ENCODE measurements around the gene ALDH1B1.
"Not testable (repeated sequence)": the region's sequence is repeated elsewhere in the genome, so short reads cannot be mapped to it uniquely, and the experiment has no call there.

ALDH1B1 gene

GRCh38 chr9:38385896-38386295 is 6.6 kb upstream of the ALDH1B1 start:
- DNase-seq (ENCODE audit: low read depth in 1 of 2, low spot score in 1 of 2) = no peak

GRCh38 chr9:38386319-38386895 is 6.1 kb upstream of the ALDH1B1 start:
- no peak for DNase-seq (ENCODE audit: low read depth in 1 of 2, low spot score in 1 of 2)

GRCh38 chr9:38387066-38387465 is 5.4 kb upstream of the ALDH1B1 start:
- no peak for DNase-seq (ENCODE audit: low read depth in 1 of 2, low spot score in 1 of 2)

GRCh38 chr9:38387751-38388150 is 4.8 kb upstream of the ALDH1B1 start:
- DNase-seq (ENCODE audit: low read depth in 1 of 2, low spot score in 1 of 2) = no peak

- DNase-seq (ENCODE audit: low read depth in 1 of 2, low spot score in 1 of 2) = no peak
Measured at GRCh38 chr9:38388283-38389223, 3.9 kb upstream of the ALDH1B1 start.

- no peak for DNase-seq (ENCODE audit: low read depth in 1 of 2, low spot score in 1 of 2)
Measured at GRCh38 chr9:38389313-38389712, 3.2 kb upstream of the ALDH1B1 start.

GRCh38 chr9:38390442-38390841 is 2.1 kb upstream of the ALDH1B1 start:
- DNase-seq (ENCODE audit: low read depth in 1 of 2, low spot score in 1 of 2) = no peak

- no peak for DNase-seq (ENCODE audit: low read depth in 1 of 2, low spot score in 1 of 2)
Measured at GRCh38 chr9:38390851-38391250, 1.7 kb upstream of the ALDH1B1 start.

GRCh38 chr9:38391278-38392118 is 1.0 kb upstream of the ALDH1B1 start:
- no peak for DNase-seq (ENCODE audit: low read depth in 1 of 2, low spot score in 1 of 2)

GRCh38 chr9:38393128-38393796 is 760 bp downstream of the ALDH1B1 start:
- no peak for DNase-seq (ENCODE audit: low read depth in 1 of 2, low spot score in 1 of 2)

GRCh38 chr9:38394416-38394815 is 1.9 kb downstream of the ALDH1B1 start:
- no peak for DNase-seq (ENCODE audit: low read depth in 1 of 2, low spot score in 1 of 2)

GRCh38 chr9:38395653-38396370 is 3.3 kb downstream of the ALDH1B1 start:
- no peak for DNase-seq (ENCODE audit: low read depth in 1 of 2, low spot score in 1 of 2)

- DNase-seq (ENCODE audit: low read depth in 1 of 2, low spot score in 1 of 2) = no peak
Measured at GRCh38 chr9:38396371-38396671, 3.8 kb downstream of the ALDH1B1 start.

GRCh38 chr9:38399191-38399590 is 6.7 kb downstream of the ALDH1B1 start:
- not testable (repeated sequence) for DNase-seq (ENCODE audit: low read depth in 1 of 2, low spot score in 1 of 2)

GRCh38 chr9:38401994-38402393 is 9.5 kb downstream of the ALDH1B1 start:
- DNase-seq (ENCODE audit: low read depth in 1 of 2, low spot score in 1 of 2) = no peak

- no peak for DNase-seq (ENCODE audit: low read depth in 1 of 2, low spot score in 1 of 2)
Measured at GRCh38 chr9:38404314-38404713, 11.8 kb downstream of the ALDH1B1 start.

GRCh38 chr9:38405785-38406184 is 13.3 kb downstream of the ALDH1B1 start:
- no peak for DNase-seq (ENCODE audit: low read depth in 1 of 2, low spot score in 1 of 2)

- DNase-seq (ENCODE audit: low read depth in 1 of 2, low spot score in 1 of 2) = no peak
Measured at GRCh38 chr9:38406476-38407186, 14.1 kb downstream of the ALDH1B1 start.

GRCh38 chr9:38408719-38409118 is 16.2 kb downstream of the ALDH1B1 start:
- DNase-seq (ENCODE audit: low read depth in 1 of 2, low spot score in 1 of 2) = no peak

GRCh38 chr9:38412751-38413150 is 20.2 kb downstream of the ALDH1B1 start:
- DNase-seq (ENCODE audit: low read depth in 1 of 2, low spot score in 1 of 2) = no peak

Data from stimulated activated CD4-positive, alpha-beta T cell treated with anti-CD3 and anti-CD28 coated beads, Interleukin-15, amount 100 ng/mL, for 1 hour (primary cell).